IgD-negative memory B cell (primary cell): ENCODE data around the gene DXO. TPM values are rescaled to one million over a fixed set of nuclear protein-coding genes. Genes with fewer than 3 reads are reported as not detected.
"Not testable (repeated sequence)": the region's sequence is repeated elsewhere in the genome, so short reads cannot be mapped to it uniquely, and the experiment has no call there.

ENCODE experiments used
- H3K27ac Mint-ChIP-seq, 3 donors: one replicate each; pipeline ENCODE4 v1.8.0; 2020 to 2022; ENCODE audit warnings: mild to moderate bottlenecking in 3 of 3, mixed read lengths in 3 of 3, moderate library complexity in 1 of 3
- H3K27me3 Mint-ChIP-seq: one replicate; pipeline ENCODE4 v1.8.0; 2021; ENCODE audit warnings: mixed read lengths
- H3K36me3 Mint-ChIP-seq: one replicate; pipeline ENCODE4 v1.8.0; 2020; ENCODE audit warnings: mild to moderate bottlenecking, mixed read lengths
- H3K4me1 Mint-ChIP-seq, 3 donors: one replicate each; pipeline ENCODE4 v1.8.0; 2020 to 2022; ENCODE audit warnings: mixed read lengths in 3 of 3, mild to moderate bottlenecking in 1 of 3
- H3K4me3 Mint-ChIP-seq, 4 donors: one replicate each; pipeline ENCODE4 v1.8.0; 2020 to 2022; ENCODE audit warnings: mild to moderate bottlenecking in 4 of 4, mixed read lengths in 4 of 4, moderate library complexity in 3 of 4
- H3K9me3 Mint-ChIP-seq, 3 donors: one replicate each; pipeline ENCODE4 v1.8.0; 2020 to 2021; ENCODE audit warnings: mixed read lengths in 3 of 3, mild to moderate bottlenecking in 1 of 3
- polyA plus RNA-seq: library from polyadenylated mRNA; unstranded; fragments of 300-500 nt; fragmentation: Illumina TruSeq; gene quantifications from one replicate; pipeline ENCODE4 v1.2.3, GENCODE V29; 2021

DXO gene
- polyA plus RNA-seq, 1 donor from 2014 or later = 16.2 TPM

DNA sequence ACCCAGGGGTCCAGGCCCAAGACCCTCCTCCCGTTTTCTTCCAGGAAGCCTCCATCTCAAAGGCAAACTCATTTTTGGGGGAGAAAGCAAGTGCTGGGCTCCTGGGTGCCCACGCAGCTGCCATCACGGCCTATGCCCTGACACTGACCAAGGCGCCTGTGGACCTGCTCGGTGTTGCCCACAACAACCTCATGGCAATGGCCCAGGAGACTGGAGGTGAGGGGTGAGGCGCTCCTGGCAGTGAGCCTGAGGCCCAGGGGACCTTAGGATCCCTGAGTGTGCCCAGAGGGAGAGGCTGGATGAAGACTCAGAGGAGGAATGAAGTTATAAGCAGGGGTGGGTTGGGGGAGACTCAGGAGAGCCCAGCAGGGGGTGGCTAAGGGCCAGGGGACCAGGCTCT is 24.4 kb upstream of the DXO start:
- H3K4me3 Mint-ChIP-seq, H3K4me1 Mint-ChIP-seq, H3K9me3 Mint-ChIP-seq, H3K36me3 Mint-ChIP-seq, H3K27ac Mint-ChIP-seq, H3K27me3 Mint-ChIP-seq: not testable (repeated sequence)

DNA sequence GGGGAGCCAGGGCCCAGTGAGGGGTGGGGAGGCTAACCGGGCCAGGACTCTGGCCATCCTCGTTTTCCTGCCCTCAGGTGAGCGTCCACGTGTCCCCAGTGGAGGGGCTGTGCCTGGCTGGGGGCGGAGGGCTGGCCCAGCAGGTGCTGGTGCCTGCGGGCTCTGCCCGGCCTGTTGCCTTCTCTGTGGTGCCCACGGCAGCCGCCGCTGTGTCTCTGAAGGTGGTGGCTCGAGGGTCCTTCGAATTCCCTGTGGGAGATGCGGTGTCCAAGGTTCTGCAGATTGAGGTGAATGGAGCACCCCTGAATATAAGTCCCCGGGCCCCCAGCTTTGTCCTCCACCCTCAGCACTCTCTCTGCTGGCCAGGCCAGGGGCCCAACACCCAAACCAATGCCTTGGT is 22.5 kb upstream of the DXO start:
- not testable (repeated sequence) for H3K27ac Mint-ChIP-seq, H3K27me3 Mint-ChIP-seq, H3K9me3 Mint-ChIP-seq, H3K4me3 Mint-ChIP-seq, H3K4me1 Mint-ChIP-seq, H3K36me3 Mint-ChIP-seq

DNA sequence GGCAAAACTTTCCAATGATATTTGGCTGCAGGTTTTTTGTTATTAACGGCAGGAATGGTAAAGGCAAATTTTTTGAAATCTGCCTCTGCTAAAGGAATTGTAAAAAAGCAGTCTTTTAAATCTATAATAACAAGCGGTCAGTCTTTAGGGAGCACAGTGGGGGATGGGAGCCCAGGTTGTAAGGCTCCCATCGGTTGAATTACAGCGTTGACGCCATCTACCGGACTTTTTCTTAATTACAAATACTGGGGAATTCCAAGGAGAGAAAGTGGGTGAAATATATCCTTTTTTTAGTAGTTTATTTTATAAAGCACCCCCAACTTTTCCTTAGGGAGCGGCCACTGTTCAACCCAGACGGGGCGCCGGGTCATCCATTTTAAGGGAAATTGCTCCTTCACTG is 17.4 kb upstream of the DXO start:
- H3K27ac Mint-ChIP-seq, H3K27me3 Mint-ChIP-seq, H3K4me1 Mint-ChIP-seq, H3K4me3 Mint-ChIP-seq, H3K9me3 Mint-ChIP-seq, H3K36me3 Mint-ChIP-seq: not testable (repeated sequence)

DNA sequence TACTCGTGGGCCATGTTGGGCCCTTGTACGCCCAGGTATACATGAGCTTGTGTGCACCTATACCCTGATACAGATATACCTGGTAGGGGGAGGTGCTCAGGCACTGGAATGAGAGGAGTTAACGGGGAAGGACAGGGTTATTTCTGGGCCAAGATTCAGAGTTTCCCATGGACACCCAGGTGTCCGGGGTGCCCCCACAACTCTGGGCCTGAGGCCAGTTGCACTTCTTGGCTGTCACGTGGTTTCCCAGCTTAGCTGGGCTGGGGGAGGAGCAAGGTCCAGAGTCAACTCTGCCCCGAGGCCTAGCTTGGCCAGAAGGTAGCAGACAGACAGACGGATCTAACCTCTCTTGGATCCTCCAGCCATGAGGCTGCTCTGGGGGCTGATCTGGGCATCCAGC is 9.8 kb upstream of the DXO start, which contains the start of gene C4A:
Gene C4A (plus strand): TSS at position 314 of the 400 bp plus-strand sequence. CDS start 51 bp downstream, at position 365.
- not testable (repeated sequence) for H3K36me3 Mint-ChIP-seq, H3K27me3 Mint-ChIP-seq, H3K4me3 Mint-ChIP-seq, H3K4me1 Mint-ChIP-seq, H3K27ac Mint-ChIP-seq, H3K9me3 Mint-ChIP-seq

DNA sequence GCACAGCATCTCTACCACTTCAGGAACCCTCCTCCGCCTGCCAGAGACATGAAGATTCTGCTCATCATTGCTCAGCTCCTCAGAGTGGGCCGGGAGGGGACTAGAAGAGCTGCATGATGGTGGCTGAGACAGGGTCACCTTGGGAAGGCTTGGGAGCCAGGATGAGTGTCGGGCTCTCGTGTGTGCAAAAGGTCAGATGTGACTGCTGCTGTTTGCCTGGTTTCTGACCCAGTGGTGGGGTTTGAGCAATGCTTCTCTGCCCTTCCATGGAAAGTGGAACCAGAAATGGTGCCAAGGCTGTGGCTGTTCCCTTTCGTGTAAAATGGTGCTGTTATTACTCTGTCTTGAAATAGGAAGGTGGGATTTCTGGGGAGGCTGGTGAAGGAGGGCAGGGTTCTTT is 9.1 kb upstream of the DXO start:
- not testable (repeated sequence) for H3K9me3 Mint-ChIP-seq, H3K27me3 Mint-ChIP-seq, H3K4me3 Mint-ChIP-seq, H3K36me3 Mint-ChIP-seq, H3K27ac Mint-ChIP-seq, H3K4me1 Mint-ChIP-seq

DNA sequence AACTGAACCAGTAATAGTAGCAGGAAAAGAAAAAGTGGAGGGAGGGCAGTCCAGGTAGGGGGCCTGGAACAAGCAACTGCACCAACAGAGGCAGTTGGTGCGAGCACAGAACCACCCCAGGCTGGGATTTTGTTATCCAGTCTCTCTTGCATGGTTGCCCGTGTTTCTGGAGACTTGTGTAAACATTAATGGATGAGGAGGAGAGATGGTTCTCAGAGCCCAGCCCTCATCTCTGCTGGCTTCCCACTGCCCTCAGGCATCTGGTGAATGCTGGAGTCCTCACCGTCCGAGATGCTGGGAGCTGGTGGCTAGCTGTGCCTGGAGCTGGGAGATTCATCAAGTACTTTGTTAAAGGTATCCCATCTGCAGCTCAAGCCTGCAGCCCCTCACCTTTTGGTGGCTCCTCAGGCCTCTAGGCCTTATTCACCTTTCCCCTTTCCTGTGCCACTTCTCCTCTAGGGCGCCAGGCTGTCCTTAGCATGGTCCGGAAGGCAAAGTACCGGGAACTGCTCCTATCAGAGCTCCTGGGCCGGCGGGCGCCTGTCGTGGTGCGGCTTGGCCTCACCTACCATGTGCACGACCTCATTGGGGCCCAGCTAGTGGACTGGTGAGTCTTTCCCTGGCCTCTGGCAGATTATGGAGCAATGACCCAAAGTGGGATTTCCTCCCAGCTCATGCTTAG is 8.4 kb upstream of the DXO start:
- not testable (repeated sequence) for H3K4me3 Mint-ChIP-seq, H3K36me3 Mint-ChIP-seq, H3K4me1 Mint-ChIP-seq, H3K9me3 Mint-ChIP-seq, H3K27ac Mint-ChIP-seq, H3K27me3 Mint-ChIP-seq

DNA sequence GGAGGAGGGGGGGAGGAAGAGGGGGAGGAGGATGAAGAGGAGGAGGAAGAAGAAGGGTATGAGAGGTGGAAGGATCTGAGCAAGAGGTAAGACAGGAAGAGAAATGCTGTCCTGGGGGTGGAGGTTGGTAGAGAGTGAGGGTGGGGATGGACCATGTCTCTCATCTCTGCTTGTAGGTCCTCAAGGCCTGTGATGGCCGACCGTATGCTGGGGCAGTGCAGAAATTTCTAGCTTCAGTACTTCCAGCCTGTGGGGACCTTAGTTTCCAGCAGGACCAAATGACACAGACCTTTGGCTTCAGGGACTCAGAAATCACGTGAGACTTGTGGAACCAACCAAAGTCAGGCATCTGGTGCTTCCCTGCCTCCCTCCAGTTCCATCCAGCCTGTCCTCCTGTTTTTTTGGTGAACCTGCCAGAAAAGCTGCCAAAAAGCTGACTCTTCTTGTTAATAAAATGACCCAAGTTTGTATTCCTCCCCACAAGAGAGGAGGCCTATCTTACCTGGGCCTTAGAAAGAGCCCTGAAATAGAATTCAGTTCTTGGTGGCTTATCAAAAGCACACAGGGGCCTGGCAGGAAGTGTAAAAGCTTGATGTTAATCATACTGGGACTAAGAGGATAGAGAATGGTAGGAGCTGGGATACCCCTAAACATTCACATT is 7.4 kb upstream of the DXO start:
- no peaks in the 10 kb centered on the region for H3K27me3 Mint-ChIP-seq
- H3K9me3 Mint-ChIP-seq = no peaks in the 10 kb centered on the region
- no peak overlapping the region for H3K4me3 Mint-ChIP-seq
- no peaks in the 10 kb centered on the region for H3K4me1 Mint-ChIP-seq
- peaks cover 3% of the 10 kb centered on the region for H3K36me3 Mint-ChIP-seq
- H3K27ac Mint-ChIP-seq = peak overlapping the region in 1 of 3 donors; percentile 53

DNA sequence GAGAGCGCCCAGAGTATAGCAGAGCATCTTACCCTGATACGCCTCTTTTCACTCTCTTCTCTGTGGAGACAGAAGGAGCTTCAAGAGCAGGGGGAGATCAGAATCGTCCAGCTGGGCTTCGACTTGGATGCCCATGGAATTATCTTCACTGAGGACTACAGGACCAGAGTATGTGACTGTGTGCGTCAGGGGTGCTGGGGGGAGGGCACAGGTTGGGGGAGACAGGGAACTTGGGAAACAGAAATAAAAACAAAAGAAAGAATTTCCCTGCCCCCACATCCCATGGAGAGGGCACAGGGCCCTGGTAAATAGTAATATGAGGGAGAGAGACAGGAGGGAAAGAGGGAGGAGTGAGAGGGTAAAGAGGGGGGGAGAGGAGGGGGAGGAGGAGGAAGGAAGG is 6.9 kb upstream of the DXO start:
- Mint-ChIP-seq H3K36me3 (peaks cover 3% of the 10 kb centered on the region), H3K4me3 (peak overlapping the region in 1 of 4 donors; percentile 20), H3K27me3 (no peaks in the 10 kb centered on the region), H3K9me3 (no peaks in the 10 kb centered on the region), H3K4me1 (peaks cover 0 to 4% (median 0%) of the 10 kb centered on the region in 3 donors), H3K27ac (no peak overlapping the region)

DNA sequence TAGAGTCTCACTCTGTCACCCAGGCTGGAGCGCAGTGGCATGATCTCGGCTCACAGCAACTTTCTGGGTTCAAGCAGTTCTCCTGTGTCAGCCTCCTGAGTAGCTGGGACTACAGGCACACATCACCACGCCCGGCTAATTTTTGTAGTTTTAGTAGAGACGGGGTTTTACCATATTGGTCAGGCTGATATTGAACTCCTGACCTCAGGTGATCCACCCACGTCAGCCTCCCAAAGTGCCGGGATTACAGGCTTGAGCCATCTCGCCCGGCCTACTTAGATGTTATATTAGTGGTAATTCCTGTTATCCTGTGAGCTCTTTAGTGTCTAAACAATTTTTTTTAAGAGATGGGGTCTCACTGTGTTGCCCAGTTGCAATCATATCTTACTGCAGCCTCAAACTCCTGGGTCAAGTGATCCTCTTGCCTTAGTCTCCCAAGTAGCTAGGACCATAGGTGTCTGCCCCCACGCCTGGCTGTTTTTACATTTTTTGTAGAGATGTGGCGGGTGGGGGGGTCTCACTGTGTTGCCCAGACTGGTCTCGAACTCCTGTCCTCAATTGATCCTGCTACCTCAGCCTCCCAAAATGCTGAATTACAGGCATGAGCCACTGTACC is 6.0 kb upstream of the DXO start:
- no peak overlapping the region for H3K27ac Mint-ChIP-seq
- no peaks in the 10 kb centered on the region for H3K27me3 Mint-ChIP-seq
- no peaks in the 10 kb centered on the region for H3K9me3 Mint-ChIP-seq
- H3K4me1 Mint-ChIP-seq = peaks cover 0 to 10% (median 8%) of the 10 kb centered on the region in 3 donors
- H3K4me3 Mint-ChIP-seq = no peak overlapping the region
- H3K36me3 Mint-ChIP-seq = peaks cover 3% of the 10 kb centered on the region

DNA sequence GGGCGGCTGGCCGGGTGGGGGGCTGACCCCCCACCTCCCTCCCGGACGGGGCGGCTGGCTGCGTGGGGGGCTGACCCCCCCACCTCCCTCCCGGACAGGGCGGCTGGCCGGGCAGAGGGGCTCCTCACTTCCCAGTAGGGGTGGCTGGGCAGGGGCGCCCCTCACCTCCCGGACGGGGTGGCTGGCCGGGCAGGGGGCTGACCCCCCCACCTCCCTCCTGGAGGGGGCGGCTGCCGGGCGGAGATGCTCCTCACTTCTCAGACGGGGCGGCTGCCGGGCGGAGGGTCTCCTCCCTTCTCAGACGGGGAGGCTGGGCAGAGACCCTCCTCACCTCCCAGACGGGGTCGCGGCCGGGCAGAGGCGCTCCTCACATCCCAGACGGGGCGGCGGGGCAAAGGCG is 4.1 kb upstream of the DXO start:
- H3K4me3 Mint-ChIP-seq = not testable (repeated sequence)
- H3K4me1 Mint-ChIP-seq = peaks cover 0 to 17% (median 13%) of the 10 kb centered on the region in 3 donors

DNA sequence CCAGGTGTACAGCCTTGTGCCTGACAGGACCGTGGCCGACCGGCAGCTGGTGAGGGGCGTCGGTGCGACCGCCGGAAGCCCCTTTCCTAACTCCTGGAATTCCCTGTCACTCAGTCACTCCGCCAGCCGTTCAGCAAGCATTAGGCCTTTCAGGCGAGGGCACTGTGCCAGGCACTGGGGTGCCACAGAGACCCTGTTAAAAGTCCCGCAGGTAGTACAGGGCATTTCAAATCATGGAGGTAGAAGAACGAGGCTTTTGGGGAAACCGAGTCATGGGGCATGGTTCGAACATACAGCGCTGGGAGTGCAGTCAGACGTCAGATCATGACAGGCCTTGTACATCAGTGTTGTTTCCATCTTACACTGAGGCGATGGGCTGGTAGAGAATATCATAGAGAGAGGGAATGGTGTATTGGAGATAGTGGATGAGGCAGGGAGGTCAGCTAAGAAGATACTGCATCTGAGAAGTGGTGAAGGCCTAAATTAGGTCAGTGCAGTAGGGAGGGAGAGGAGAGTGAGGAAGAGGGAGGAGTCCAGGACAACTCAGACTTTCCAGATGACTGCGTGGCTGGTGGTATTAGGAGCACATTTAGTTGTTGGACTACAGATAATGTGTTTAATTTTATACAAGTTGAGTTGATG is 892 bp upstream of the DXO start:
- Mint-ChIP-seq H3K9me3 (no peaks in the 10 kb centered on the region), H3K27ac (peak overlapping the region; percentile 99 to 100 (median 100)), H3K4me3 (peak overlapping the region; percentile 94 to 98 (median 97)), H3K27me3 (peaks cover 2% of the 10 kb centered on the region), H3K4me1 (peaks cover 0 to 23% (median 19%) of the 10 kb centered on the region in 3 donors), H3K36me3 (peaks cover 7% of the 10 kb centered on the region)

More for the DNA sequence above, 4.1 kb upstream of the DXO start:
- H3K27me3 Mint-ChIP-seq, H3K9me3 Mint-ChIP-seq, H3K27ac Mint-ChIP-seq, H3K36me3 Mint-ChIP-seq: not testable (repeated sequence)

DNA sequence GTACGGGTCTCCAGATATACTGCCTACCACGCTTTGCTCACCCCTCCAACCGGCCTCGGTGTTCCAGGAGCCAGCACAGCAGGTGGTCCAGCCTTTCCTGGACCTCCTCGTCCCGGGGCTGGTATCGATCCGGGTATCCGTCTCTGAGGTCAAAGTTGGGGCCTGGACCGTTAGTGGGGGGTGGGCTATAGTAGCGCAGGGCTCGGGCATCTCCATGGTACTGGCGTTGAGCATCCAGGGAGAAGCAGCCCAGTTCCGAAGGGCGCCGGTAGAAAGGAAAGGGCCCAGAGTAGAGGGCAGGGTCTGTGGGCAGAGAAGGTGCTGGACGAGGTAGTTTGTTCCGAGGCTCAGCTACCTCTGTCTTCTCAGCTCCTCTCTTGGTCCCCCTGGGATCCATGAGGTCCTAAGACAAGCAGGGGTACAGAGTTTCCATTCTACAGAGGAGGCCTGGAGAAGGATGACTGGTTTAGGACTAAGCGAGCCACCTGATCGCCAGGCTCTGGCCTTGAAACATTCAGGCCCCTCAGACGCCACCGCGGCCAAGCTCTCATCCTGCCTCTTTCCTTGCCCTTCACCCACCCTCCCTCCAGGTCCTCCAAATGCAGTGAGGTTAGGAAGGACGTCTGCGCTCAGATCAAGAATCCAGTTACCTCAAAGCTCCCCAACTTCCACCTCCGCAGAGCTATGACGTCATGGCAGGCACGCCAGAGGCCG is 502 bp downstream of the DXO start:
- peaks cover 7% of the 10 kb centered on the region for H3K36me3 Mint-ChIP-seq
- H3K4me1 Mint-ChIP-seq = peaks cover 0 to 23% (median 20%) of the 10 kb centered on the region in 3 donors
- no peaks in the 10 kb centered on the region for H3K9me3 Mint-ChIP-seq
- peaks cover 2% of the 10 kb centered on the region for H3K27me3 Mint-ChIP-seq
- peak overlapping the region; percentile 99 to 100 (median 100) for H3K27ac Mint-ChIP-seq
- peak overlapping the region; percentile 94 to 98 (median 97) for H3K4me3 Mint-ChIP-seq

DNA sequence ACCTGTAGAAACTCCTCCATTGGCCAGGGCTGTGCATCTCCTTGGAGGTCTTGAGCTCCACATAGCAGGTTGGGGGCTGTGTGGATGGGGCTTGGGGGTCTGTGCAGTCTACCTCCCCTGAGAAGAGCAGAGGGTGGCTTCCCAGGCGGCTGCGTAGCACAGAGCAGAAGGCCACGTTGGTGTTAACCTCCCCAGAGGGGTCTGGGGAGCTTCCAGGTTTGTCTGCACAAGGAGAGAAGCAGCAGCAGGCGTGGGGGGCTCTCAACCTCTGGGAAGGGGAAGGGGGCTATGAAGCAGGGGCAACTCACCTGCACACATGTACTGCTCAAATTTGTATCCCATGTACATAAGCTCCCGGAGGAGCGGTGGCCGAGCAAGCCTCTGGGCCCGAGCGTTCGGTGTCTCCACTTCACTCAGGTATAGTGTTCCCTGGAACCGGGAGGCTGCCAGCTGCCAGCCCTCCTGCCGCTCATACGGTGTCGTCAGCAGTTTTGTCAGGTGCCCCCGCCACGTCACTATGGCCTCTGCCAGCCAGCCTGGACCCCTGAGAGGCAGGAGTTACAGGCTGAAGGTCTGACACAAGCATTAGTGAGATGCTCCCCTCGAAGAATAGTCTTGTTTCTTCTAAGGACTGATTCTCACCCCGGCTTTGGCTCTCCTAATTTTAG is 1.2 kb downstream of the DXO start:
- Mint-ChIP-seq H3K27ac (peak overlapping the region; percentile 99 to 100 (median 100)), H3K9me3 (no peaks in the 10 kb centered on the region), H3K36me3 (peaks cover 7% of the 10 kb centered on the region), H3K4me1 (peaks cover 0 to 23% (median 20%) of the 10 kb centered on the region in 3 donors), H3K27me3 (peaks cover 2% of the 10 kb centered on the region), H3K4me3 (peak overlapping the region; percentile 94 to 98 (median 97))

DNA sequence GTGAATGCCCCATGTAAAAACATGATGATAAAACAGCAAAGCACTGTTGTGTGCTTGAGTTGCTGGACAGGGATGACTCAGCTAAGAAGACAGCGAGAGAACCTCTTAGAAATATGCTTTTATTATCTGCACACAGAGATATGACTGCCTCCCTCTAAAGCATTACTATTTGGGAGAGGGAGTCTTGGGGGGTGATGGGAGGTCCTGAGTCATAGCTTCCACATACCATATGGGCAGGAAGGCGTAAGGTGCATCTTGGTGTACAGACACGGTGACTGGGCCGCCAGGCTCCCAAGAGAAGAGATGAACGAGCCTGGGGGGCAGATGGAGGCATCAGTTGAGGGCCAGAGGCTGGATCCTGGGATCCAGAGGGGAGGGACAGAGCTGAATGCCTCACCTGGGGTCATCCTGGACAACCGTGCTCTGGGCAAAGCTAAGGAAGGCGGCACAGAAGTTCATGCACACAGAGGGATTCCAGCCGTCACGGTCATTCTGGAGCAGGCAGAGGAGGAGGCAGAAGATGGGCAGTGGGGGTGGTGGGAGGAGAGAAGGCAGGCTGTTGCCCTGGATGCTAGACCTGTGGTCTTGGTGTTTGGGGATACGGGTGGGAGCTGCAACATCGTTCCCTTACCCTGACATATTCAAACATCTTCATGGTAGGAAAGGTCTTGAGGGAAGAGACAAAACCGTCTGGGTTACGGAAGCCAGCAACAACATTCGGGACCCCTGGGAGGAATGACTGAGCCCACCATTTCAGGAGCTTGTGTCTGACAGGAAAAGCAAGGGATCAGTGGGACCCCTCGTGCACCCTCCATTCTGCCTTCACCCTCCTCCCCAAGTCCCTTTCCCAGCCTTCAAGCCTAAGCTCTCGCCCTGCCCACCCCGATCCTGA is 2.0 kb downstream of the DXO start:
- Mint-ChIP-seq H3K27ac (peak overlapping the region; percentile 86 to 100 (median 99)), H3K36me3 (peaks cover 9% of the 10 kb centered on the region), H3K9me3 (no peaks in the 10 kb centered on the region), H3K4me3 (peak overlapping the region; percentile 60 to 98 (median 84)), H3K27me3 (peaks cover 2% of the 10 kb centered on the region), H3K4me1 (peaks cover 0 to 23% (median 20%) of the 10 kb centered on the region in 3 donors)
